ENCODE results near the gene IMMP2L.

- TF ChIP-seq CTCF (IDR thresholded peaks at IDR 0.05; ENCODE audit: extremely low read depth in 1 of 2, insufficient read depth in 1 of 2, low read depth in 1 of 2, low read length in 2 of 2) = no peak
- TF ChIP-seq POLR2AphosphoS5 (IDR thresholded peaks at IDR 0.05; ENCODE audit: insufficient read depth, low read depth, low read length) = no peak
- TF ChIP-seq JUN (IDR thresholded peaks at IDR 0.05; ENCODE audit: borderline replicate concordance, insufficient read depth, insufficient read length, low read depth) = no peak
- TF ChIP-seq POLR2A (IDR thresholded peaks at IDR 0.05; ENCODE audit: low read depth, low read length) = no peak
- TF ChIP-seq EZH2 (IDR thresholded peaks at IDR 0.05; ENCODE audit: borderline replicate concordance, low read depth, low read length, severe bottlenecking) = no peak
- TF ChIP-seq MAX (IDR thresholded peaks at IDR 0.05; ENCODE audit: insufficient read depth, insufficient read length) = no peak
- no peak for TF ChIP-seq FOS (IDR thresholded peaks at IDR 0.05; ENCODE audit: borderline replicate concordance, insufficient read depth, low read length)
- TF ChIP-seq MYC (IDR thresholded peaks at IDR 0.05; ENCODE audit: low read depth, low read length) = no peak
Measured at GRCh38 chr7:110797656-110798055, 764.6 kb downstream of the IMMP2L start.
